SH-SY5Y (cell line): ENCODE measurements around the gene PPP1R1B.

Experiments used
- GATA2 ChIP-seq: IDR thresholded peaks from 2 replicates; pipeline ENCODE4 v1.6.1; 2011; ENCODE audit warnings: mild to moderate bottlenecking, low read depth, low read length
- GATA3 ChIP-seq: IDR thresholded peaks from 2 replicates; pipeline ENCODE4 v1.6.1; 2011; ENCODE audit warnings: low read depth, mild to moderate bottlenecking, low read length, moderate library complexity

DNA sequence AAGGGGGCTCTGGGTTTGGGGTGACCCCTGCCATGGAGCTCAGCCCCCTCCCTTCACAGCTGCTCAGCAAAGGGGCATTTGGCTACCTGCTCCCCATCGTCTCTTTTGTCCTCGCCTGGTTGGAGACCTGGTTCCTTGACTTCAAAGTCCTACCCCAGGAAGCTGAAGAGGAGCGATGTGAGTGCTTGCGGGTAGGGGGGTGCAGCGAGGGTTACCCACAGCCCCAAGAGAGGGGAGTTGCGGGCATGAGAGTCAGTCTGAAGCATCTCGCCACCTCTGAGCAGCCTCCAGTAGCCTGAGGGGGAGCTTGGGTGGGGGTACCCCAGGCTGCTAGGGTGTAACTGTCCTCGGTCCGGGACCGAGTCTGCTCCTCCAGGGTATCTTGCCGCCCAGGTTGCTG, 31.6 kb downstream of the PPP1R1B start:
- TF ChIP-seq GATA2 (no peak), GATA3 (no peak)
